Transverse colon (tissue), 4 donors: ENCODE data around the gene MTRF1L.

Experiments used
- CTCF ChIP-seq, 5 experiments: fragments of 200-600 bp in 3 of 5; fragments of 450-650 bp in 2 of 5; sonication (generic) in 3 of 5; IDR thresholded peaks; 1 replicate in 2 of 5; 2 replicates in 3 of 5; pipeline ENCODE4 v1.5.1; 2016 to 2017; ENCODE audit warnings: antibody characterized with exemption in 5 of 5, inconsistent platforms in 3 of 5, mild to moderate bottlenecking in 2 of 5, moderate library complexity in 1 of 5
- POLR2AphosphoS5 ChIP-seq, 3 donors: sonication (generic); formaldehyde crosslinking; IDR thresholded peaks; one replicate each; pipeline ENCODE4 v1.6.1; 2016; ENCODE audit warnings: antibody characterized with exemption in 3 of 3

GRCh38 chr6:153012856-153013255 is 10.3 kb upstream of the MTRF1L start:
- TF ChIP-seq CTCF (IDR thresholded peaks at IDR 0.05) (no peak), POLR2AphosphoS5 (IDR thresholded peaks at IDR 0.05) (no peak)
